ENCODE measurements around the gene PROX1. TPM values are rescaled to one million over a fixed set of nuclear protein-coding genes. Genes with fewer than 3 reads are reported as not detected.

Gene PROX1
- total RNA-seq, 2 experiments from 2014 or later = not detected

DNA sequence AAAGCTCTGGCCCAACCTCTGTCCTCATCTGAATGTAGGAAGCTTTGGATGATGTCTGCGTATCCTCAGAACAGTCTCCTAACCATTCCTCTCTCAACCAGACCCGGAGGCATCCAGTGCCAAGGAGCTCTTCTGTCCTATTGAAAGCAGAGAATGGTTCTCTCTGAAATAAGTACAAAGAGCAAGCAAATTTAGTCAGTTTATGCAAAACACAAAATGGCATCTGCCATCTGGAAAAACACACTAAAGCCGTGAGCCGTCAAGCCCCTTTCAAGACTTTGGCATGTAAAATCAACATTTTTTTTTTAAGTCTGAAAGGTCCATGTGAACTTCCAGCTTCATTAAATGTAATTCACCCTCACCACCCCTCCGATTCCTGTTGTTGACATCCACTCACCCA, 21.7 kb upstream of the PROX1 start:
- POLR2A ChIA-PET = no interaction called here

DNA sequence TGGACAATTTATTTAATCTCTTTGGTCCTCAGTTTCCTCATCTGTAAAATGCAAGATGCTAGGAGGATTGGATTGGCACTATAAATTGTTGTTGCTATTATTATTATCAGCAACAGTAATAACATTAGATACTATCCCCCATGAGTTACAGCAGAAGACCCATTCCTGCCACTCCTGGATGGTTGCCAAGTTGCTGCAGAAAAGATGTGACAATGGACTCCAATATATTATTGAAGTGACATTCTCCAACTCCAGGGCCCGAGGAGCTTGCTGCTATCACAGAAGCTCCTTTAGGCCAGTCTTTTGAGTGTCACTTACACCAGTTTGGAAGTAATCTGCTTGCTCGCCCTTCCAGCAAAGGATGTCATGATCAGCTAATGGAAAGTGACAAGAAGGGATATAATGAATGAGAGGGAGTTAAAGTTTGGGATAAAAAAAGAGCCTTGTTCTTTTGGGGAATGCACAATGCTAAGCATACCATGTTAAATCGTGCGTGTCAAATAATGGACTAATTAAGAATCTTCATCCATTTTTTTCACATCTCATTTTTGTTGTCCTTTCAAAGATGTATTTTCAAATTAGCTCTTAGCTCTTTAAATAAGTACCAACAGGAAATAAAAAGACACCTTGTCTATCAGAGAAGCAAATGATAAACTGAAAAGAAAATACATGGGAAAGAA, 19.5 kb upstream of the PROX1 start:
- no TSS peak for BruUV-seq (replicated peaks)
- TF ChIP-seq, protein P1, sequence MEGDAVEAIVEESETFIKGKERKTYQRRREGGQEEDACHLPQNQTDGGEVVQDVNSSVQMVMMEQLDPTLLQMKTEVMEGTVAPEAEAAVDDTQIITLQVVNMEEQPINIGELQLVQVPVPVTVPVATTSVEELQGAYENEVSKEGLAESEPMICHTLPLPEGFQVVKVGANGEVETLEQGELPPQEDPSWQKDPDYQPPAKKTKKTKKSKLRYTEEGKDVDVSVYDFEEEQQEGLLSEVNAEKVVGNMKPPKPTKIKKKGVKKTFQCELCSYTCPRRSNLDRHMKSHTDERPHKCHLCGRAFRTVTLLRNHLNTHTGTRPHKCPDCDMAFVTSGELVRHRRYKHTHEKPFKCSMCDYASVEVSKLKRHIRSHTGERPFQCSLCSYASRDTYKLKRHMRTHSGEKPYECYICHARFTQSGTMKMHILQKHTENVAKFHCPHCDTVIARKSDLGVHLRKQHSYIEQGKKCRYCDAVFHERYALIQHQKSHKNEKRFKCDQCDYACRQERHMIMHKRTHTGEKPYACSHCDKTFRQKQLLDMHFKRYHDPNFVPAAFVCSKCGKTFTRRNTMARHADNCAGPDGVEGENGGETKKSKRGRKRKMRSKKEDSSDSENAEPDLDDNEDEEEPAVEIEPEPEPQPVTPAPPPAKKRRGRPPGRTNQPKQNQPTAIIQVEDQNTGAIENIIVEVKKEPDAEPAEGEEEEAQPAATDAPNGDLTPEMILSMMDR (conservative IDR thresholded peaks at IDR 0.05; ENCODE audit: low read length) = no peak
- no peak for TF ChIP-seq EZH2phosphoT487 (IDR thresholded peaks at IDR 0.05; ENCODE audit: borderline replicate concordance, low read depth, low read length)
- Histone ChIP-seq H2AFZ (ENCODE audit: low read length) (no peak overlapping the region), H3K4me1 (ENCODE audit: insufficient read depth, low read length, poor library complexity, severe bottlenecking) (no peaks in the 10 kb centered on the region), H3K79me2 (ENCODE audit: insufficient read depth, low read depth, low read length) (no peaks in the 10 kb centered on the region), H4K20me1 (ENCODE audit: insufficient read depth, low read length) (no peaks in the 10 kb centered on the region), H3K4me3 (ENCODE audit: low read depth, low read length, poor library complexity, severe bottlenecking) (no peak overlapping the region), H3K9me3 (ENCODE audit: low read length) (no peaks in the 10 kb centered on the region), H3K9me2 (ENCODE audit: insufficient read depth, low read length) (no peaks in the 10 kb centered on the region), H3K4me2 (ENCODE audit: low read length) (no peak overlapping the region), H3K27ac (ENCODE audit: low read depth, low read length, poor library complexity, severe bottlenecking) (no peak overlapping the region), H3K36me3 (ENCODE audit: insufficient read depth, low read length) (no peaks in the 10 kb centered on the region)
- POLR2A ChIA-PET = interaction anchor here (1.0 kb wide), 1 partner anchor 9 kb away, joined by 5 read pairs; no protein-coding TSS in a partner anchor
- CTCF ChIA-PET (ENCODE audit: unreplicated experiment) = no interaction called here
- intact Hi-C loops (cut with micrococcal nuclease; ENCODE audit: unreplicated experiment) = no loop called here
- DNase-seq (ENCODE audit: low spot score) = no peak

More for the DNA sequence above, 21.7 kb upstream of the PROX1 start:
- no peak for TF ChIP-seq EZH2phosphoT487 (IDR thresholded peaks at IDR 0.05; ENCODE audit: borderline replicate concordance, low read depth, low read length)
- TF ChIP-seq, protein P1 (conservative IDR thresholded peaks at IDR 0.05; ENCODE audit: low read length) = no peak
- Histone ChIP-seq H3K36me3 (ENCODE audit: insufficient read depth, low read length) (no peaks in the 10 kb centered on the region), H4K20me1 (ENCODE audit: insufficient read depth, low read length) (no peaks in the 10 kb centered on the region), H3K4me1 (ENCODE audit: insufficient read depth, low read length, poor library complexity, severe bottlenecking) (no peaks in the 10 kb centered on the region), H3K9me3 (ENCODE audit: low read length) (no peaks in the 10 kb centered on the region), H3K4me3 (ENCODE audit: low read depth, low read length, poor library complexity, severe bottlenecking) (no peak overlapping the region), H3K27ac (ENCODE audit: low read depth, low read length, poor library complexity, severe bottlenecking) (no peak overlapping the region), H2AFZ (ENCODE audit: low read length) (no peak overlapping the region), H3K4me2 (ENCODE audit: low read length) (no peak overlapping the region), H3K79me2 (ENCODE audit: insufficient read depth, low read depth, low read length) (no peaks in the 10 kb centered on the region), H3K9me2 (ENCODE audit: insufficient read depth, low read length) (no peaks in the 10 kb centered on the region)
- intact Hi-C loops (cut with micrococcal nuclease; ENCODE audit: unreplicated experiment) = no loop called here
- no TSS peak for BruUV-seq (replicated peaks)
- DNase-seq (ENCODE audit: low spot score) = no peak
- CTCF ChIA-PET (ENCODE audit: unreplicated experiment) = no interaction called here

DNA sequence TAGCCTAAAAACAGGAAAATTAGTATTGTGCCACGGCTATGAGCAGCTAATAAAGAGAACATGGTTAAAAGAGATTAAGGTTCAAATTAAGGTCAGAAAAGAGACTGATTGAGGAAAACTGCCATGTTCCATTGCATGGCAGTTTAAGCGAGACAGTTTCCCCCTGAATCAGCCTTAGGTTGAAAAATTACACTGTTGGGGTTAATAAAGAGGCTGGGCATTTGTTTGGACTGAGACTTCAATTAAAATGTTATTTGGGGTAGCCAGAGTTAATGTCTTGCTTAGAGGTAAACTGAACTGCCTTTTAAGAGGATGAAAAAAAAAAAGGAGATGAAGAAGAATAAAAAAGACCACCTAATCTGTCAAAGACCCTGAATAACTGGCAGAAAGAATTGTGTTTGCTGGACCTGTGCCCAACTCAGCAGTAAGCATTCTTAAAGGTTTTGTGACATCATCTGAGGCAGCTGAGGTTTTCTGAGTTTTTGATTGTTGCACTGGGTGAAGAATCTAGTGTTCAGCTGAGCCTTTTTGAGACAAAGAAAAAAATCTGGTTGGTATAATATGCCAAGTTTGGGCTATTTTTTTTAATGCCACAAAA, 17.7 kb upstream of the PROX1 start:
- Histone ChIP-seq H4K20me1 (ENCODE audit: insufficient read depth, low read length) (no peaks in the 10 kb centered on the region), H2AFZ (ENCODE audit: low read length) (no peak overlapping the region), H3K9me3 (ENCODE audit: low read length) (no peaks in the 10 kb centered on the region), H3K36me3 (ENCODE audit: insufficient read depth, low read length) (no peaks in the 10 kb centered on the region), H3K4me2 (ENCODE audit: low read length) (no peak overlapping the region), H3K9me2 (ENCODE audit: insufficient read depth, low read length) (no peaks in the 10 kb centered on the region), H3K79me2 (ENCODE audit: insufficient read depth, low read depth, low read length) (no peaks in the 10 kb centered on the region), H3K27ac (ENCODE audit: low read depth, low read length, poor library complexity, severe bottlenecking) (no peak overlapping the region), H3K4me3 (ENCODE audit: low read depth, low read length, poor library complexity, severe bottlenecking) (no peak overlapping the region), H3K4me1 (ENCODE audit: insufficient read depth, low read length, poor library complexity, severe bottlenecking) (no peaks in the 10 kb centered on the region)
- intact Hi-C loops (cut with micrococcal nuclease; ENCODE audit: unreplicated experiment) = no loop called here
- CTCF ChIA-PET (ENCODE audit: unreplicated experiment) = no interaction called here
- no peak for DNase-seq (ENCODE audit: low spot score)
- BruUV-seq (replicated peaks) = no TSS peak
- no peak for TF ChIP-seq EZH2phosphoT487 (IDR thresholded peaks at IDR 0.05; ENCODE audit: borderline replicate concordance, low read depth, low read length)
- TF ChIP-seq, protein P1 (conservative IDR thresholded peaks at IDR 0.05; ENCODE audit: low read length) = no peak
- POLR2A ChIA-PET = no interaction called here

Data from OCI-LY7 (cell line).